CD4-positive, alpha-beta T cell treated with Interleukin-6 at 100 ng/mL for 8 hours (primary cell): ENCODE data around the gene JCHAIN.

Source experiments
- DNase-seq: peaks from one replicate; pipeline ENCODE4 v3.0.0-alpha.2; 2020; ENCODE audit warnings: mixed read lengths, low spot score

The JCHAIN gene

DNA sequence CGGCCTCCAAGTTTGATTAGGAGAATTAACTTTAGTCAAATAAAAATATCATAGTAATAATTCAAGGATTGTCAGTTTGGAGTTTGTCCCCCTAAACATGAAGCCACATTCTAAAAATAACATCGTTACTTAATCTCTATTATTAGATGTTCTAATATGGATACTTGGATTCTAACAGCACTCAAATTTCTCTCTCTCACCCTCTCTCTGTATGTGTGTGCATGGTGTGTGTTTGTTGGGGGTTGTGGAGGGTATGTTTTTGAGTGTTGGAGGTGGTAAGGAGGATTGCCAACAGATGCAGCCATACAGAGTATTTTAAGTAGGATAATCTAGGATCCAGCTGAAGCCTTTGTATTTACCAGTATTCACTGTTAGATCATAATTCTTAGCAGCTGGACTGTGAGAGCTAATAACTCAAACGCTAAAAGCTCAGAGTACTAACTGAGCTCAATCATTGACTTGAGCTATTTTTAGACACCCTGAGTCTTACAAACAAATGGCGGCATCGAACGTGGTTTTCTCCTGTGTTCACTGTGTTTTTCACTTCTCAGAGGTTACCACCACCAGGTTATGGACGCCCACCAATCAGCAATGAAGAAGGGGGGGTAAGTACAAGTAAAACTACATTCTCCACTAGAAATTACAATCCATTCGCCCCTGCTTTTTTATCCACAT is 28.9 kb downstream of the JCHAIN start:
- DNase-seq: no peak

DNA sequence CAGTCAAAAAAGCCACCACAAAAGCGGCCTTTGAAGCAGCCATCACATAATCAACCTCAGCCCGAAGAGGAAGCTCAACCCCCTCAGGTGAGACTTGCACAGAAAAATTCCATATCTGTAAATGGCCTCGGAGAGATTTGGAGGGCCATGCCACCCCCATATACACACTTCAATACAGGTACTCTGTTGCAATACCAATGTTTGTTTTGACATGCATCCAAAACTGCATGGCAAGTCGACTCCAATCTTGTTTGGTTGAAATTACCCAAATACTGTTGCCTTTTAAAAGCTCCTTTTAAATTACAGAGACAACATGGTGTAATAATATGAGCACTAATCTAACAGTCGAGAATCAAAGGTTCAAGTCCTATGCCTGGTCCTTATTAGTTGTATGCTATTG is 31.8 kb downstream of the JCHAIN start:
- DNase-seq: no peak

- no peak for DNase-seq
These were observed 34.3 kb downstream of the JCHAIN start for GRCh38 chr4:70632028-70632427.

DNA sequence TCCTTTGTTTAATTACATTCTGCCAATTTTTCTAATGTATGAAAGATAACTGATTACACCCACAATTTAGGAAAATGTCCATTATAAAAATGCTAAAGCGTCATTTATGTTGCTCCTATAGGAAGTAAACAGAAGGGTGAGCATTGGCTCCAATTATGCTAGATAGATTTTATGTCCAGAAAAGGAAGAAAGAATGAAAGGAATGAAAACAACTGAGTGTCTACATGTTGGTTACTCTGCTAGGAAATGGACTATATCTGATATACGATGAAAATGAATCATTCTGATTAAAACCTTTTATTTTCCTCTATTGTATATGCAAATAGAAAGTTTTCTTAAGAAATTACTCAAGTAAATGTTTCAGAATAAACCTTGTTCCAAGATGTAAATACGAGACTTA is 36.1 kb downstream of the JCHAIN start:
- no peak for DNase-seq

DNA sequence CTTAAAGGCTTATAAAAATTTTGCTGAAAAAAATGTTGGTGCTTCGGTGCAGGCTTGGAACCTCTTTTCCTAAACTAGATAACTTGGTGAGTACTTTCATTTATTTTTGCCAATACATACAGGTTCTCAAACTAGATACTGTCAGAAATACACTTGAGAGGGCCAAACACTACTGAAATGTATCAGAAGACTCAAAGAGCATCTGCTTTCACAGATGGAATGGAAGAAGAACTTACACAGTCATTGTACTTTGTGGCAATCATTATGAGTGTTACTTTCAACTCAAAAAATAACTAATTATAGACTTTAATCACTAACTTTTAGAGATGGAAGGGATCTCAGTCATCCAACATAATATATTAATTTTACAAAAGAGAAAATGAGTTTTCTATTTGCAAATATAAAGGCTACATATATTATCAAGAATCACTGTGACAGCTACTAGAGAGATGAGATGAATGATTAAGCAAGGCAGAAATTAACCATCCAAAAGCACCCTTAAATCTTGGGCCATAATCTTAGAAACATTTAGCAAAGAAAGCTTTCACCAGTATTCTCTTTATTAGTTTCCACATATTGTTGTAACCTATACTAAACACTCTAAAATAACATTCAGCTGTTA is 36.7 kb downstream of the JCHAIN start:
- DNase-seq: no peak

GRCh38 chr4:70628444-70628843 is 37.9 kb downstream of the JCHAIN start, which contains the start of gene ENAM:
ENAM (plus strand) TSS chr4:70628744; CDS start chr4:70629501, 757 bp downstream.
- no peak for DNase-seq

DNA sequence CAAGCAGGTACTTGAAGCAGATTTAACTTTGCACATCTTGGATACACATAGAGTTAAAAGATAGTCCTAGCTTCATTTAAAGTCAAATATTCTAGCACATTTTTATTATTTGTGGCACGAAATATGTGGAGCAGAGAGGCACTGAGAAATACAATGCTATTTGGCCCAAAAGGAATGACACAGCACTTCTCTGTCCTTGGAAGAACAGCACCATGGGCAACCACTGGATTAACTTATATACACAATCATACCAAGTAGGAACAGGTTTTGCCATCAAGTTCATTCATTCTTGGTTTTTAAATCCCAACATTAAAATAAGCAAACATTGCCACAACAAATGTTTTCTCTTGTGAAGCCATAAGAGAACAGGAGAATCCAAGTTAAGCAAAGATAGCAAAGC is 38.7 kb downstream of the JCHAIN start:
- DNase-seq: no peak

GRCh38 chr4:70624226-70624793 is 42.0 kb downstream of the JCHAIN start:
- no peak for DNase-seq

- no peak for DNase-seq
These were observed 43.0 kb downstream of the JCHAIN start for GRCh38 chr4:70623323-70623722.

DNA sequence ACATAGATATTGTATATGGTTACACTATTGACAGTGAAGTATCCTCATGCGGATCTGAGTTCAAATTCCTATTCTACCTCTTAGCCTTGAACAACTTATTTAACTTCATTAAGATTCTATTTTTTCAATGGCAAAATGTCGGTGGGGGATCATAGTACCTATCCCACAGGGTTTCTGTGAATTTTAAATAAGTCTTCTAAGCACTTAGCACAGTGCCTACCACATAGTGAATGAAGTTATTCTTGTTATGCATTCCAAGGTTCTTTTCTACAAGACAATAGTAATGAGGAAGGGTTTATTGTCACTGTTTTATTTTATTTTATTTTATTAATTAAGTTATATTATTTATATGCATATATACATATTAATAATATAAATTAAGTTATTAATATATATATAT is 46.5 kb downstream of the JCHAIN start:
- DNase-seq: no peak

GRCh38 chr4:70619288-70619687 is 47.0 kb downstream of the JCHAIN start:
- DNase-seq: no peak

GRCh38 chr4:70614184-70614555 is 52.1 kb downstream of the JCHAIN start:
- DNase-seq: no peak

- DNase-seq: no peak
These were observed 52.8 kb downstream of the JCHAIN start for GRCh38 chr4:70613306-70614183.

DNA sequence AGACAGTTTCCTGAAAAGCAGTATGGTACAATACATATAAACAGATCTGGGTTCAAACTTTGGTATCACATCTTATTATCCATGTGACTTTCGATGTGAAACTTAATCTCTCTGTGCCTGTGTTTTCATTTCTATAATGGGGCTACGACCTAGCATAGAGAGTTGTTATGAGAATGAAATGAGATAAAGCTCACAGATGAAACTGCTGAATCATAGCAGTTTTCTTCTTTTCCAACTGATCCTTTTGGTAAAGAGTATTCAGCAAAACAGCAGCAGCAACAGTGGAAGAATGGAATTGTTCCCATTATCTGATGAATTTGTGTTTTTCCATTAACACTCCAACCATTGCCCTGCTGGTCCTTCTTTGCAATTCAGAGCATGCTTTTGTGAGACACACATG is 58.0 kb downstream of the JCHAIN start:
- no peak for DNase-seq

GRCh38 chr4:70607334-70607853 is 58.9 kb downstream of the JCHAIN start:
- DNase-seq: no peak

- no peak for DNase-seq
These were observed 59.8 kb downstream of the JCHAIN start for GRCh38 chr4:70606459-70606858.
